ENCODE data around the gene IL22RA2.
A peak's percentile ranks its signal among the peaks of the same experiment; 100 is the strongest.

The IL22RA2 gene

GRCh38 chr6:137095651-137096238 lies 77.7 kb downstream of the IL22RA2 start:
- Histone ChIP-seq H2AFZ (ENCODE audit: low read depth, low read length) (peak overlapping the region; percentile 7; the same call in 1 of the 2 replicates), H3K4me2 (ENCODE audit: insufficient read depth, low read length) (no peak overlapping the region)
- peak; percentile 68 for DNase-seq

DNA sequence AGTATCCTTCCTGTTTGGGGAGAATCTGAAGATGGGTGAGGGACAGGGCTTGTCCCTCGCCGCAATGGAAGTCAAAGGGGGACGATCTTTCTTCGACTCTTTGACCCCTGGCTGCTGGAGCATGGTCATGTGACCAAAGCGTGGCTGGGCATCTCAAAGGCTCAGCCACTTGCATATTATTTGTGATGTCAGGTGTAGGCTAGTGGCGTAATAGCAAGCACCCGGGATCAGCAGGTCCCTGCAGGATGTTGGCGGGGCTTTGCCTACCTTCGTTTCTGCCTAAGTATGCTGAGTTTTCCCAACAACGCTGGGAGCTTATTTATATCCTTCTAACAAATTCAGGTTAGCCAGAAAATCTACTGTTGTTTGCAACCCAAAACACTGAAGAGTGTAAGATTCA lies 78.4 kb downstream of the IL22RA2 start:
- no peaks in the 10 kb centered on the region for H3K27me3 ChIP-seq (ENCODE audit: insufficient read depth, low read length, poor library complexity)
- no peak for ATAC-seq (ENCODE audit: insufficient read depth, low read depth)
- TF ChIP-seq, protein P1, sequence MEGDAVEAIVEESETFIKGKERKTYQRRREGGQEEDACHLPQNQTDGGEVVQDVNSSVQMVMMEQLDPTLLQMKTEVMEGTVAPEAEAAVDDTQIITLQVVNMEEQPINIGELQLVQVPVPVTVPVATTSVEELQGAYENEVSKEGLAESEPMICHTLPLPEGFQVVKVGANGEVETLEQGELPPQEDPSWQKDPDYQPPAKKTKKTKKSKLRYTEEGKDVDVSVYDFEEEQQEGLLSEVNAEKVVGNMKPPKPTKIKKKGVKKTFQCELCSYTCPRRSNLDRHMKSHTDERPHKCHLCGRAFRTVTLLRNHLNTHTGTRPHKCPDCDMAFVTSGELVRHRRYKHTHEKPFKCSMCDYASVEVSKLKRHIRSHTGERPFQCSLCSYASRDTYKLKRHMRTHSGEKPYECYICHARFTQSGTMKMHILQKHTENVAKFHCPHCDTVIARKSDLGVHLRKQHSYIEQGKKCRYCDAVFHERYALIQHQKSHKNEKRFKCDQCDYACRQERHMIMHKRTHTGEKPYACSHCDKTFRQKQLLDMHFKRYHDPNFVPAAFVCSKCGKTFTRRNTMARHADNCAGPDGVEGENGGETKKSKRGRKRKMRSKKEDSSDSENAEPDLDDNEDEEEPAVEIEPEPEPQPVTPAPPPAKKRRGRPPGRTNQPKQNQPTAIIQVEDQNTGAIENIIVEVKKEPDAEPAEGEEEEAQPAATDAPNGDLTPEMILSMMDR (IDR thresholded peaks at IDR 0.05; ENCODE audit: borderline replicate concordance, extremely low read depth, low read length, poor library complexity, severe bottlenecking): no peak
- TF ChIP-seq EZH2 (IDR thresholded peaks at IDR 0.05; ENCODE audit: borderline replicate concordance, low read depth, low read length, severe bottlenecking): no peak
- no peak overlapping the region for H3K4me2 ChIP-seq (ENCODE audit: insufficient read depth, low read length)
- no peak overlapping the region for H3K4me3 ChIP-seq (ENCODE audit: low read depth in 1 of 2, low read length in 2 of 2)
- peaks cover 37% of the 10 kb centered on the region for H3K4me1 ChIP-seq (ENCODE audit: insufficient read depth, low read length)
- no peak overlapping the region for H2AFZ ChIP-seq (ENCODE audit: low read depth, low read length)
- H3K27ac ChIP-seq (ENCODE audit: low read length): peak overlapping the region; percentile 58
- H4K20me1 ChIP-seq (ENCODE audit: insufficient read depth, low read length): no peaks in the 10 kb centered on the region
- H3K9ac ChIP-seq (ENCODE audit: low read depth, low read length): no peak overlapping the region
- H3K9me3 ChIP-seq (ENCODE audit: insufficient read depth, low read length, severe bottlenecking): no peaks in the 10 kb centered on the region
- H3K36me3 ChIP-seq (ENCODE audit: insufficient read depth, low read length): no peaks in the 10 kb centered on the region
- no peaks in the 10 kb centered on the region for H3K79me2 ChIP-seq (ENCODE audit: insufficient read depth, low read length)
- DNase-seq: no peak

More at GRCh38 chr6:137095651-137096238, 77.7 kb downstream of the IL22RA2 start:
- H3K9me3 ChIP-seq (ENCODE audit: insufficient read depth, low read length, severe bottlenecking): no peaks in the 10 kb centered on the region
- no peaks in the 10 kb centered on the region for H4K20me1 ChIP-seq (ENCODE audit: insufficient read depth, low read length)
- no peak overlapping the region for H3K9ac ChIP-seq (ENCODE audit: low read depth, low read length)
- H3K36me3 ChIP-seq (ENCODE audit: insufficient read depth, low read length): no peaks in the 10 kb centered on the region
- H3K27ac ChIP-seq (ENCODE audit: low read length): peak overlapping the region; percentile 58
- TF ChIP-seq, protein P1 (IDR thresholded peaks at IDR 0.05; ENCODE audit: borderline replicate concordance, extremely low read depth, low read length, poor library complexity, severe bottlenecking): no peak
- TF ChIP-seq EZH2 (IDR thresholded peaks at IDR 0.05; ENCODE audit: borderline replicate concordance, low read depth, low read length, severe bottlenecking): no peak
- no peaks in the 10 kb centered on the region for H3K79me2 ChIP-seq (ENCODE audit: insufficient read depth, low read length)
- peak; percentile 85 for ATAC-seq (ENCODE audit: insufficient read depth, low read depth)
- H3K27me3 ChIP-seq (ENCODE audit: insufficient read depth, low read length, poor library complexity): no peaks in the 10 kb centered on the region
- no peak overlapping the region for H3K4me3 ChIP-seq (ENCODE audit: low read depth in 1 of 2, low read length in 2 of 2)
- H3K4me1 ChIP-seq (ENCODE audit: insufficient read depth, low read length): peaks cover 42% of the 10 kb centered on the region

DNA sequence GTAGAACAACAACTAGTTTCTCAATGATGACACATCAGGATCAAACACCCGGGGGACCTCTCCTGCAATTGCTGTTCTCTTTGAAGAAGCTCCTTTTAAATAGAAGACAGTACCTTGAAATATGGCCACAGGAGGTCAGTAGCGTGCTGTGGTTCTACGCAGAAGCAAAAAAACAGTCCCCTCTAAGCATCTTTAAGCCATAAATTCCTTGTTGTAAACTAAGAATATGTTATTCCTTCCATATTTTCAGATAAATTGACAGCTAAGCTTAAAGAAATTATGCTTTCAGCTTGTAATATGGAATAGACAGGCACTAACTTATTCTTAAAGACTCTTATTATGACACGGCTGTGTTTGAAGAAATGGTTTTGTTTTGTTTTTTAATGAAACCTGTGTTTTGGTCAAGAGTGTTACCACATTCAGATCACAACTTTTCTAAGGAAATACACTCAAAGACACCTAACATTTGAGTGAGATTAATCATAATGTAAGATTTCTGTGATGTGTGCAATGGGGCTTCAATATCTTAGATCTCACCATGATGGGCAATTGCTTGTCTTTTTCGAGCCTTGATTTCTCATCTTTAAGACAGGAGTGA lies 78.9 kb downstream of the IL22RA2 start:
- H3K9me3 ChIP-seq (ENCODE audit: insufficient read depth, low read length, severe bottlenecking): no peaks in the 10 kb centered on the region
- H3K27me3 ChIP-seq (ENCODE audit: insufficient read depth, low read length, poor library complexity): no peaks in the 10 kb centered on the region
- no peak overlapping the region for H3K9ac ChIP-seq (ENCODE audit: low read depth, low read length)
- H3K4me1 ChIP-seq (ENCODE audit: insufficient read depth, low read length): peaks cover 37% of the 10 kb centered on the region
- H4K20me1 ChIP-seq (ENCODE audit: insufficient read depth, low read length): no peaks in the 10 kb centered on the region
- H3K36me3 ChIP-seq (ENCODE audit: insufficient read depth, low read length): no peaks in the 10 kb centered on the region
- H3K79me2 ChIP-seq (ENCODE audit: insufficient read depth, low read length): no peaks in the 10 kb centered on the region
- peak; percentile 75 for ATAC-seq (ENCODE audit: insufficient read depth, low read depth)
- H3K4me3 ChIP-seq (ENCODE audit: low read depth in 1 of 2, low read length in 2 of 2): no peak overlapping the region
- H3K4me2 ChIP-seq (ENCODE audit: insufficient read depth, low read length): no peak overlapping the region
- DNase-seq: peak; percentile 82
- peak overlapping the region; percentile 58 for H3K27ac ChIP-seq (ENCODE audit: low read length)
- no peak overlapping the region for H2AFZ ChIP-seq (ENCODE audit: low read depth, low read length)
- no peak for TF ChIP-seq EZH2 (IDR thresholded peaks at IDR 0.05; ENCODE audit: borderline replicate concordance, low read depth, low read length, severe bottlenecking)
- TF ChIP-seq, protein P1 (IDR thresholded peaks at IDR 0.05; ENCODE audit: borderline replicate concordance, extremely low read depth, low read length, poor library complexity, severe bottlenecking): peak; percentile 92
